Vagina (tissue), 2 donors: ENCODE results near the gene GRAMD2B. TPM values are rescaled to one million over a fixed set of nuclear protein-coding genes. Genes with fewer than 3 reads are reported as not detected.

ENCODE experiments used
- DNase-seq, 2 donors: peaks; one replicate each; pipeline ENCODE4 v3.0.0-alpha.2; 2017; ENCODE audit errors: extremely low spot score in 2 of 2
- H3K27ac ChIP-seq: fragments of 200-600 bp; sonication (generic); one replicate; pipeline ENCODE4 v1.5.1; 2019
- H3K27me3 ChIP-seq: fragments of 200-600 bp; sonication (generic); one replicate; pipeline ENCODE4 v1.5.1; 2019
- H3K36me3 ChIP-seq, 2 donors: fragments of 200-600 bp; sonication (generic); one replicate each; pipeline ENCODE4 v1.5.1; 2017 to 2019
- H3K4me1 ChIP-seq: fragments of 200-600 bp; sonication (generic); one replicate; pipeline ENCODE4 v1.5.1; 2019
- H3K4me3 ChIP-seq, 2 donors: fragments of 200-600 bp; sonication (generic); 1 replicate in 1 of 2; 2 replicates in 1 of 2; pipeline ENCODE4 v1.5.1; 2016 to 2019
- H3K9me3 ChIP-seq: fragments of 200-600 bp; sonication (generic); one replicate; pipeline ENCODE4 v1.5.1; 2019
- CTCF ChIP-seq, 3 experiments: fragments of 450-650 bp in 2 of 3; fragments of 200-600 bp in 1 of 3; sonication (generic) in 1 of 3; IDR thresholded peaks; one replicate each; pipeline ENCODE4 v1.5.1; 2017 to 2019; ENCODE audit warnings: antibody characterized with exemption in 3 of 3, mild to moderate bottlenecking in 2 of 3, moderate library complexity in 2 of 3
- POLR2A ChIP-seq, 2 donors: fragments of 450-650 bp; IDR thresholded peaks; one replicate each; pipeline ENCODE4 v1.6.1; 2017; ENCODE audit warnings: antibody characterized with exemption in 2 of 2, mild to moderate bottlenecking in 2 of 2, moderate library complexity in 2 of 2
- POLR2AphosphoS5 ChIP-seq, 2 donors: sonication (generic); formaldehyde crosslinking; IDR thresholded peaks; one replicate each; pipeline ENCODE4 v1.9.0; 2017; ENCODE audit warnings: antibody characterized with exemption in 2 of 2, mild to moderate bottlenecking in 2 of 2, low read depth in 1 of 2; ENCODE audit not compliant: insufficient read depth in 1 of 2
- intact Hi-C: fragments of 100-400 bp; cut with DNase I; formaldehyde crosslinking; loops from one replicate; pipeline ENCODE4 v1.15.1; 2023
- total RNA-seq: library from RNA; depleted of rRNA; stranded (reverse); fragments of >200 nt; gene quantifications from one replicate; pipeline ENCODE4 v1.2.3, GENCODE V29; 2016

GRAMD2B gene
- total RNA-seq, 1 donor from 2014 or later, result 76.9 TPM

DNA sequence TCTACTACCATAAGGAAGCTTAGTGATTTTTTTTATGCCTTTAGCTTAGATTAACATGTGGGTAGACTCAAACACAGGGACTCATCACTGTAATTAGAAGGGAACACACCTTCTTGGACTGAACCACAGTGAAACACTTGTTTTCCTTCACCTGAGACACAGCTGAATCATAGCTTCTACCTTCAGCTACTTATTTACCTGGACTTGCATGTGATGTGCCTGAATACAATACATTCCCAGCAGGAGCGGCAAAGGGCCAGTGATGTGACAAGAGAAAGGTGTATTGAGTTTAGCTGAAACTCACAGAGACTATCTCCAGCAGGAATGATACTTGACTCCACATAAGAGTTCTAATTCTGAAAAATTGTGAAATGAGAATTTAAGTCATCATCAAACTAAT lies 37.8 kb downstream of the GRAMD2B start:
- intact Hi-C loops, result no loop called here
- peak overlapping the region; percentile 44 for H3K27ac ChIP-seq
- H3K4me1 ChIP-seq, result peaks cover 27% of the 10 kb centered on the region
- H3K9me3 ChIP-seq, result no peaks in the 10 kb centered on the region
- TF ChIP-seq POLR2AphosphoS5 (IDR thresholded peaks at IDR 0.05; ENCODE audit: insufficient read depth in 1 of 2, low read depth in 1 of 2) (no peak), POLR2A (IDR thresholded peaks at IDR 0.05) (no peak), CTCF (IDR thresholded peaks at IDR 0.05) (no peak)
- no peak for DNase-seq
- no peak overlapping the region for H3K4me3 ChIP-seq
- H3K36me3 ChIP-seq, result peaks cover 0 to 7% of the 10 kb centered on the region in 2 donors
- H3K27me3 ChIP-seq, result no peaks in the 10 kb centered on the region

DNA sequence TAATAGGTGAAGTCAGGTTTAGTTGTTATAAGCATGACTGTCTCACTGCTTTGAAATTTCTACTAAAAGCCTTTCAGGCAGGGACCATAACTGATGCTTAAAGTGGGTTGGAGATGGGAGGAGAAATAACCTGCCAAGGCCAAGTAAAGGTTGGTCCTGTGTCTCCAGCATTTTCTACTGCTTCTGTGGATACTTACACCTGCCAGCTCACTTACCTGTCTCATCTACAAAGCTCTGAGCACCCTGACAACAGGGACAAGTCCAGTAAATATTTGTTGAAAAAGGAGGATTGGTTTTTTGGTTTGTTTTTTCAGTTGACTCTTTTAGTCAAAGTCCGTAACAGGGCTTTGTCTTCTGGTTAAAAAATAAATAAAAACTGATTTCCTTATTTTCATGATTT lies 38.6 kb downstream of the GRAMD2B start:
- intact Hi-C loops, result no loop called here
- H3K27ac ChIP-seq, result peak overlapping the region; percentile 32
- no peaks in the 10 kb centered on the region for H3K27me3 ChIP-seq
- peaks cover 27% of the 10 kb centered on the region for H3K4me1 ChIP-seq
- no peak for DNase-seq
- H3K9me3 ChIP-seq, result no peaks in the 10 kb centered on the region
- no peak overlapping the region for H3K4me3 ChIP-seq
- no peak for TF ChIP-seq POLR2AphosphoS5 (IDR thresholded peaks at IDR 0.05; ENCODE audit: insufficient read depth in 1 of 2, low read depth in 1 of 2)
- peaks cover 0 to 15% of the 10 kb centered on the region in 2 donors for H3K36me3 ChIP-seq

DNA sequence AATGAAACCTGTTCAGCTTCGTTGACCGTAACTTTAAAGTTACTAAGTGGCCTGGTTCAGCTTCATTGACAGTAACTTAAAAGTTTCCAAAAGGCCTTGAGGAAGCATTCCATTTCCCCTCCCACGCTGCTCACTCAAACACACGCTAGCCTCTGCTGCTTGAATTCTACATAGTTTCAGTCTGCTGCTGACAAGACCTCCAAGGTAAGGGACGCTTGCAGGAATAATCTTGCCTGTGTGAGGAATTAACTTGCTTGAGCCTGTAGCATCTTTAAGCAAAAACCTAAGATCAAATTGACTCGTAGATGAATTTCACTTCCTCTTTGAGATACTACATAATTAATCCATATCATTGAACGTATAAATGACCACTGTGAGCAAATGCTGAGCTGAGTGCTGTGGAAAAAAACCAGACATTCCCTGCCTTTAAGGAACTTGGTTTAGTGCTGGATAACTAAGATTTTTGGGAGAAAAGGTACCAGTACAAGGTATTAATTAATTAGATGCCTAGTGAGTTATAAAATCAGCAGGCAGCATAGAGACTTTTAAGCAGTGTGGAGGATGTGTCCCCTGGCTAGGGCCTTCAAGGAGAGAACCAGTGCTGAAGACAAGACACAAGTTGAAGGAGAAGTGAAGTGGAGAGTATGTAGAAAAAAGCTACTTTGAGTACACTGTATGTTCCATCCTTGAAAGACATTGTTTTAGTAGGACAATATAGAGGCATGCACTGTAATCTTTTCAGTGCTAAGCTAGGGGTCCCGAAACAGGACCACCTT lies 39.2 kb downstream of the GRAMD2B start:
- H3K36me3 ChIP-seq, result peaks cover 0 to 17% of the 10 kb centered on the region in 2 donors
- DNase-seq, result no peak
- no peaks in the 10 kb centered on the region for H3K27me3 ChIP-seq
- H3K4me3 ChIP-seq, result no peak overlapping the region
- TF ChIP-seq POLR2A (IDR thresholded peaks at IDR 0.05) (no peak), CTCF (IDR thresholded peaks at IDR 0.05) (no peak), POLR2AphosphoS5 (IDR thresholded peaks at IDR 0.05; ENCODE audit: insufficient read depth in 1 of 2, low read depth in 1 of 2) (no peak)
- no peaks in the 10 kb centered on the region for H3K9me3 ChIP-seq
- intact Hi-C loops, result no loop called here
- H3K4me1 ChIP-seq, result peaks cover 27% of the 10 kb centered on the region
- H3K27ac ChIP-seq, result peak overlapping the region; percentile 32

GRCh38 chr5:126464016-126464415 lies 40.8 kb downstream of the GRAMD2B start:
- intact Hi-C loops, result no loop called here
- H3K4me1 ChIP-seq, result peaks cover 32% of the 10 kb centered on the region

GRCh38 chr5:126464959-126465358 lies 41.8 kb downstream of the GRAMD2B start:
- Histone ChIP-seq H3K4me1 (peaks cover 32% of the 10 kb centered on the region), H3K36me3 (peaks cover 0 to 17% of the 10 kb centered on the region in 2 donors), H3K27ac (no peak overlapping the region), H3K9me3 (no peaks in the 10 kb centered on the region), H3K4me3 (no peak overlapping the region), H3K27me3 (no peaks in the 10 kb centered on the region)
- intact Hi-C loops, result no loop called here
- TF ChIP-seq POLR2AphosphoS5 (IDR thresholded peaks at IDR 0.05; ENCODE audit: insufficient read depth in 1 of 2, low read depth in 1 of 2) (no peak), POLR2A (IDR thresholded peaks at IDR 0.05) (no peak), CTCF (IDR thresholded peaks at IDR 0.05) (no peak)
- DNase-seq, result no peak

More at GRCh38 chr5:126464016-126464415, 40.8 kb downstream of the GRAMD2B start:
- no peaks in the 10 kb centered on the region for H3K27me3 ChIP-seq
- TF ChIP-seq POLR2A (IDR thresholded peaks at IDR 0.05), result no peak
- no peak for TF ChIP-seq CTCF (IDR thresholded peaks at IDR 0.05)
- TF ChIP-seq POLR2AphosphoS5 (IDR thresholded peaks at IDR 0.05; ENCODE audit: insufficient read depth in 1 of 2, low read depth in 1 of 2), result no peak
- peaks cover 0 to 17% of the 10 kb centered on the region in 2 donors for H3K36me3 ChIP-seq
- no peak overlapping the region for H3K27ac ChIP-seq
- H3K4me3 ChIP-seq, result no peak overlapping the region
- no peaks in the 10 kb centered on the region for H3K9me3 ChIP-seq
- DNase-seq, result no peak
